Adrenal gland (tissue), 5 donors: ENCODE data around the gene UGT1A3.

Source experiments
- CTCF ChIP-seq, 6 experiments: fragments of 450-650 bp in 4 of 6; fragments of 200-600 bp in 2 of 6; sonication (generic) in 1 of 6; IDR thresholded peaks; 1 replicate in 5 of 6; 2 replicates in 1 of 6; pipeline versions ENCODE4 v1.5.1 to v1.8.0; 2016 to 2021; ENCODE audit warnings: antibody characterized with exemption in 6 of 6, mild to moderate bottlenecking in 2 of 6, moderate library complexity in 1 of 6
- POLR2A ChIP-seq, 2 donors: fragments of 450-650 bp; IDR thresholded peaks; one replicate each; pipeline ENCODE4 v1.6.1; 2017; ENCODE audit warnings: antibody characterized with exemption in 2 of 2, mild to moderate bottlenecking in 2 of 2, moderate library complexity in 1 of 2
- donor health status: DM: no; HTN: no; CAD: no.

- no peak for TF ChIP-seq CTCF (IDR thresholded peaks at IDR 0.05)
- no peak for TF ChIP-seq POLR2A (IDR thresholded peaks at IDR 0.05)
These were observed 65.4 kb downstream of the UGT1A3 start for GRCh38 chr2:233794128-233794658.
